Stimulated activated CD8-positive, alpha-beta memory T cell treated with anti-CD3 and anti-CD28 coated beads, Interleukin-4, amount 100 ng/mL, for 48 hours (primary cell): ENCODE measurements around the gene SLC31A1.

ENCODE experiments used
- DNase-seq: peaks from one replicate; pipeline ENCODE4 v3.0.0-alpha.2; 2020

The SLC31A1 gene

GRCh38 chr9:113309204-113309813 lies 88.0 kb downstream of the SLC31A1 start:
- DNase-seq = no peak

- DNase-seq = no peak
These were observed 89.2 kb downstream of the SLC31A1 start for GRCh38 chr9:113310538-113310937.

GRCh38 chr9:113311961-113312360 lies 90.6 kb downstream of the SLC31A1 start:
- no peak for DNase-seq

GRCh38 chr9:113313261-113313660 lies 91.9 kb downstream of the SLC31A1 start:
- DNase-seq = no peak
